Upper lobe of right lung (tissue), 1 donor: ENCODE results near the gene CCDC91. TPM values are rescaled to one million over a fixed set of nuclear protein-coding genes. Genes with fewer than 3 reads are reported as not detected.
"Not testable (repeated sequence)": the region's sequence is repeated elsewhere in the genome, so short reads cannot be mapped to it uniquely, and the experiment has no call there.

Experiments used
- ATAC-seq: fragments of 200-7000 bp; cut with Tn5 transposase; one replicate; pipeline ENCODE4 v1.9.1; 2020; ENCODE audit warnings: mild to moderate bottlenecking, moderate library complexity
- DNase-seq: peaks from one replicate; pipeline ENCODE4 v3.0.0-alpha.2; 2020
- H3K27ac ChIP-seq: fragments of 200-600 bp; one replicate; pipeline ENCODE4 v1.8.0; 2022
- H3K27me3 ChIP-seq: fragments of 200-600 bp; one replicate; pipeline ENCODE4 v1.8.0; 2022; ENCODE audit warnings: mild to moderate bottlenecking
- H3K36me3 ChIP-seq: fragments of 200-600 bp; one replicate; pipeline ENCODE4 v1.8.0; 2022
- H3K4me1 ChIP-seq: fragments of 200-600 bp; one replicate; pipeline ENCODE4 v1.8.0; 2022
- H3K4me3 ChIP-seq: fragments of 200-600 bp; one replicate; pipeline ENCODE4 v1.8.0; 2022; ENCODE audit warnings: mild to moderate bottlenecking
- H3K9me3 ChIP-seq: fragments of 200-600 bp; one replicate; pipeline ENCODE4 v1.8.0; 2022
- intact Hi-C: fragments of 100-400 bp; cut with DNase I; formaldehyde crosslinking; loops from one replicate; pipeline ENCODE4 v1.11.0; 2022
- total RNA-seq: library from RNA; stranded (reverse); fragmentation: NEBNext Ultra II Directional; extraction: Animal tissue kit (Norgen Biotek cat#: 25700); gene quantifications from one replicate; pipeline ENCODE4 v1.2.1, GENCODE V29; 2021
- TF ChIP-seq, protein P1 (sequence below): fragments of 200-600 bp; IDR thresholded peaks from one replicate; pipeline ENCODE4 v1.8.0; 2022; ENCODE audit warnings: antibody characterized with exemption
- donor health status: DM: no; HTN: yes; CAD: no; lungs with severe emphysema.

CCDC91 gene
- total RNA-seq, 1 donor from 2014 or later = 33.4 TPM

DNA sequence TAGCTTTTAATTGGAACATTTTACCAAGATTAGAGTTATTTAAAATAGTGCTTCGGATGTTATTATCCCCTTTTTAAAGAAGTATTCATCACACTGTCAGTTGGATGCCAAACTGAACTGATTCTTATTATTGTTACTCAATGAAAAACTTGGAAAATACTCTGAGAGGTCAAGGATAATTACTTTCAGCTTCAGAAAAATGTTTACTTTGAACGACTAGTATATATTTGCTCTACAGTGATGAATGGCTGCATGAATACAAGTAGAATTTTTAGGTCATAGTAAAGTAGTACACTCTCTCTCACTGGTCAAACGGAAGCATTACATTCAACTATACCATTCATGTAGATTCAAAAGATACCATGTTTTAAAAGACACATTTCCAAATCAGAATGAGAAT, 269.2 kb downstream of the CCDC91 start:
- TF ChIP-seq, protein P1, sequence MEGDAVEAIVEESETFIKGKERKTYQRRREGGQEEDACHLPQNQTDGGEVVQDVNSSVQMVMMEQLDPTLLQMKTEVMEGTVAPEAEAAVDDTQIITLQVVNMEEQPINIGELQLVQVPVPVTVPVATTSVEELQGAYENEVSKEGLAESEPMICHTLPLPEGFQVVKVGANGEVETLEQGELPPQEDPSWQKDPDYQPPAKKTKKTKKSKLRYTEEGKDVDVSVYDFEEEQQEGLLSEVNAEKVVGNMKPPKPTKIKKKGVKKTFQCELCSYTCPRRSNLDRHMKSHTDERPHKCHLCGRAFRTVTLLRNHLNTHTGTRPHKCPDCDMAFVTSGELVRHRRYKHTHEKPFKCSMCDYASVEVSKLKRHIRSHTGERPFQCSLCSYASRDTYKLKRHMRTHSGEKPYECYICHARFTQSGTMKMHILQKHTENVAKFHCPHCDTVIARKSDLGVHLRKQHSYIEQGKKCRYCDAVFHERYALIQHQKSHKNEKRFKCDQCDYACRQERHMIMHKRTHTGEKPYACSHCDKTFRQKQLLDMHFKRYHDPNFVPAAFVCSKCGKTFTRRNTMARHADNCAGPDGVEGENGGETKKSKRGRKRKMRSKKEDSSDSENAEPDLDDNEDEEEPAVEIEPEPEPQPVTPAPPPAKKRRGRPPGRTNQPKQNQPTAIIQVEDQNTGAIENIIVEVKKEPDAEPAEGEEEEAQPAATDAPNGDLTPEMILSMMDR = no peak
- no peaks in the 10 kb centered on the region for H3K36me3 ChIP-seq
- DNase-seq (no peak), ATAC-seq (no peak)
- no peak overlapping the region for H3K4me3 ChIP-seq
- no peaks in the 10 kb centered on the region for H3K4me1 ChIP-seq
- no peak overlapping the region for H3K27ac ChIP-seq
- no peaks in the 10 kb centered on the region for H3K9me3 ChIP-seq
- H3K27me3 ChIP-seq = no peaks in the 10 kb centered on the region
- intact Hi-C loops = no loop called here

DNA sequence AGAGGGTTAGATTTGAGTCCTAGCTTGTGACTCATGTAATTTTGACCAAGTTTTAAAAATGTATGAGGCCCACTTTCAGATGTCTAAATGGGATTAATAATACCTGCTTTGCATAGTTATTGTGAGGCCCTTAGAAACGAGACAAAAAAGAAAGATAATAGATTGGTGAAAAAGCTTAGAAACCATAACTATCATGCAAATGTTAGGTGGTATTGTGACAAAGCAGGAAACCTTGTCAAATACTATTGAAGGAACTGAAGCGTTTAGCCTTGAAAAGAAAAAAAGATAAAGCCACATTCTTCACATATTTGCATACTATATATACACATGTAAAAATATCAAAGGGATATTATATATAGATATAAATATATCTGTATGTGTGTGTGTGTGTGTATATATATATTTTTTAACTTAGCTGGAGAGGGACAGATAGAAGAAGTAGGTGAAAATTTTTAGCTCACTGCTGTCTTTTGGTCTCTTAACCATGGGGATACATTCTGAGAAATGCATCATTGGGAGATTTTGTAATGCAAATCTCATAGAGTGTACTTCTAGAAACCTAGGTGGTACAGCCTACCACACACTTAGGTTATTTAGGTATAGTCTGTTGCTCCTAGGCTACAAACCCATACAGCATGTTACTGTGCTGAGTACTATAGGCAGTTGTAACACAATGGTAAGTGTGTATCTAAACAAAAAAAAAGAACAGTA, 270.3 kb downstream of the CCDC91 start:
- Histone ChIP-seq H3K9me3 (no peaks in the 10 kb centered on the region), H3K4me1 (no peaks in the 10 kb centered on the region), H3K27me3 (no peaks in the 10 kb centered on the region), H3K36me3 (no peaks in the 10 kb centered on the region), H3K4me3 (no peak overlapping the region), H3K27ac (no peak overlapping the region)
- intact Hi-C loops = no loop called here
- DNase-seq (no peak), ATAC-seq (no peak)
- TF ChIP-seq, protein P1 = no peak

DNA sequence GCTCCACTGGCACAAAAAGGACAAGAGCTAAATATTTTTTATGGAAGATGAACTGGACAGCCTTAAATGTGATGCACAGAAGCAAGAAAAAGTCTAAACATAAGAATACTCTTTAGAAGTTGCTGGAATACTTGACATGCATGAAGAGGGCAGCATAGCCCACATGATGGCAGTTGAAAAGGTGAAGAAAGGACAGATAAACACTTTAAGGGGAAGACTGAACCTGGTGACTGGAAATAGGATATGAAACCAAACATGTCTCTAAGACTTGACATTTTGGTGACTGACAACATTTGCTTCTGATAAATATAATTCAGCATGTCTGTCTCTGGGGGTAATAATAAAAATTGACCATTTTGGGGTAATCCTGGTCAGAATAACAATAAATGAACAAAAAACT, 273.1 kb downstream of the CCDC91 start:
- Histone ChIP-seq H3K9me3 (no peaks in the 10 kb centered on the region), H3K36me3 (no peaks in the 10 kb centered on the region), H3K4me1 (no peaks in the 10 kb centered on the region), H3K4me3 (no peak overlapping the region), H3K27me3 (no peaks in the 10 kb centered on the region), H3K27ac (no peak overlapping the region)
- intact Hi-C loops = no loop called here
- no peak for ATAC-seq
- TF ChIP-seq, protein P1 = no peak
- no peak for DNase-seq

DNA sequence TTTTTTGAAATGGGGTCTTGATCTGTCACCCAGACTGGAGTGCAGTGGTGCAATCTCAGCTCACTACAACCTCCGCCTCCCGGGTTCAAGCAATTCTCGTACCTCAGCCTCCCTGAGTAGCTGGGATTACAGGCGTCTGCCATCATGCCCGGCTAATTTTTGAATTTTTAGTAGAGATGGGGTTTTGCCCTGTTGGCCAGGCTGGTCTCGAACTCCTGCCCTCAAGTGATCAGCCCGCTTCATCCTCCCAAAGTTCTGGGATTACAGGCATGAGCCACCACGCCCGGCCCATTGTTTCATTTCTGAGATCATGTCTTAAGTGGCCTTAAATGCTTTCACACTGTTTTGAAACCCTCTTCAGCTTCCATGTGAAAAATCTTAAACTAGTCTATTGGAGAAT, 281.5 kb downstream of the CCDC91 start:
- intact Hi-C loops, H3K4me3 ChIP-seq, H3K4me1 ChIP-seq, H3K27ac ChIP-seq, DNase-seq, H3K36me3 ChIP-seq, ATAC-seq, H3K9me3 ChIP-seq, H3K27me3 ChIP-seq: not testable (repeated sequence)

DNA sequence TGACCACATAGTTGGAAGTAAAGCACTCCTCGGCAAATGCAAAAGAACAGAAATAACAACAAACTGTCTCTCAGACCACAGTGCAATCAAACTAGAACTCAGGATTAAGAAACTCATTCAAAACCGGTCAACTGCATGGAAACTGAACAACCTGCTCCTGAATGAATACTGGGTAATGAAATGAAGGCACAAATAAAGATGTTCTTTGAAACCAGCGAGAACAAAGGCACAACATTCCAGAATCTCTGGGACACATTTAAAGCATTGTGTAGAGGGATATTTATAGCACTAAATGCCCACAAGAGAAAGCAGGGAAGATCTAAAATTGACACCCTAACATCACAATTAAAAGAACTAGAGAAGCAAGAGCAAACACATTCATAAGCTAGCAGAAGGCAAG, 285.9 kb downstream of the CCDC91 start:
- DNase-seq, H3K27ac ChIP-seq, H3K4me3 ChIP-seq, ATAC-seq, H3K36me3 ChIP-seq, H3K4me1 ChIP-seq, H3K9me3 ChIP-seq, intact Hi-C loops, H3K27me3 ChIP-seq: not testable (repeated sequence)

DNA sequence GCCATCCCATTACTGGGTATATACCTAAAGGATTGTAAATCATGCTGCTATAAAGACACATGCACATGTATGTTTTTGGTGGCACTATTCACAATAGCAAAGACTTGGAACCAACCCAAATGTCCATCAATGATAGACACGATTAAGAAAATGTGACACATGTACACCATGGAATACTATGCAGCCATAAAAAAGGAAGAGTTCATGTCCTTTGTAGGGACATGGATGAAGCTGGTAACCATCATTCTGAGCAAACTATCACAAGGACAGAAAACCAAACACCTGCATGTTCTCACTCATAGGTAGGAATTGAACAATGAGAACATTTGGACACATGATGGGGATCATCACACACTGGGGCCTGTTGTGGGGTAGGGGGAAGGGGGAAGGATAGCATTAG, 288.8 kb downstream of the CCDC91 start:
- H3K4me1 ChIP-seq, H3K4me3 ChIP-seq, H3K36me3 ChIP-seq, H3K27ac ChIP-seq, H3K27me3 ChIP-seq, H3K9me3 ChIP-seq, DNase-seq, ATAC-seq, intact Hi-C loops: not testable (repeated sequence)

DNA sequence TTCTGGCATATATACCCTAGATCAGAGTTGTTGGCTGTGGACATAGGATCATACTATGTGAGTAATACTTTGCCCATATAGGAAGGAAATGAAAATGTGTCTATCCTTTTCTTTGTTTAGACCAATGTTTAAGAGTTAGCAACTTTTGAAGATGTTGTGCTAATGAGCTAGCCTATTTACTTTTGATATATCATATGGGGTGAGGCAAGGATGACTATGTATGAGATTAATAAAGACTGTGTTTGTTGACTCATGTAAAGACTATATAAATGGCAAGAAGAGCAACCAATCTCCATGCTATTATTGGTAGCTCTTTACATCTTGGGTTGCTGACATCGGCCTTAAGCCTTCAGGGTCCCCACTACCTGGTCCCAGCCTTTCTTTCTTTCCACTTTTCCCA, 289.4 kb downstream of the CCDC91 start:
- Histone ChIP-seq H3K9me3 (no peaks in the 10 kb centered on the region), H3K4me1 (no peaks in the 10 kb centered on the region), H3K4me3 (no peak overlapping the region), H3K27me3 (no peaks in the 10 kb centered on the region), H3K36me3 (no peaks in the 10 kb centered on the region), H3K27ac (no peak overlapping the region)
- DNase-seq = no peak
- intact Hi-C loops = no loop called here
- TF ChIP-seq, protein P1 = no peak
- no peak for ATAC-seq
